Measurements from ENCODE around the gene CPNE8.

- TF ChIP-seq CTCF (IDR thresholded peaks at IDR 0.05; ENCODE audit: insufficient read depth, low read depth, low read length) (no peak), EZH2 (IDR thresholded peaks at IDR 0.05; ENCODE audit: insufficient read depth, low read length) (no peak)
These were observed 16.0 kb downstream of the CPNE8 start for GRCh38 chr12:38889297-38889815.
